ENCODE results near the gene NPAS3.

The NPAS3 gene

DNA sequence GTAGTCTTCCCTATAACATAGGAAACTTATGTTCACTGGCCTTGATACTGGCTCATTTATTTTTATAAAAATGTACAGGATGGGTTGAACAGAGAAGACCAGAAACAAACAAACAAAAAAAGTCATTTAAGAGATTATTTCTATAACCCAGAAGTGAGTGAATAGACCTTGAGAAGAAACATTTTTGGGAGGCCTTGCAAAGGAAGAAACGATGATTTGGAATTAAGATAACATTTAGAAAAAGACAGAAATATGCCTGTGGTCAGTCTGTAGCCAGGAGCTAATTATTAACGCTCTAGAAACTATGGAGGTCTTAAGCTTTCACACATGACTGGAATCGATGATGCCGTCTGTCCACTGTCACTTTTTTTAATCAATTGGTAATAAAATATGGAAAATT, 748.2 kb downstream of the NPAS3 start:
- in situ Hi-C loops (cut with HindIII; ENCODE audit: low sequenced_read_pairs) = no loop called here

DNA sequence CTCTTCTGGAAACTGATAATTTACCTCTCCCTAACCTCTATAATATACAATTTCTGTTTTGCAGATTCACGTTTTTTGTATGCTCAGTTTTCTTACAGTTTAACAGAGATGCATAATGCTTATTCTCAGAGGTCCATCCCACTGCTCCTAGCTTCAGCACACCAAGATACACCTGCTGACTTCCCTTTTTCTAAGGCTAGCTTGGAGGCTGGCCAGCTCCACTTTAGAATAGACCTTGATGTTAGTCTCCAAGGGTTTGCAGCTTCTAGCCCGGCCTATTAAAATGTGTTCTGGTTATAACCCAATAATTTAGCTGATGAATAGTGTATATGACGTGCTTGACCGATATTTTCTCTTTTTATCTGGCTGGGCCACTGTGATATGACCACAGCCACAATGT, 751.0 kb downstream of the NPAS3 start:
- in situ Hi-C loops (cut with HindIII; ENCODE audit: low sequenced_read_pairs) = no loop called here

DNA sequence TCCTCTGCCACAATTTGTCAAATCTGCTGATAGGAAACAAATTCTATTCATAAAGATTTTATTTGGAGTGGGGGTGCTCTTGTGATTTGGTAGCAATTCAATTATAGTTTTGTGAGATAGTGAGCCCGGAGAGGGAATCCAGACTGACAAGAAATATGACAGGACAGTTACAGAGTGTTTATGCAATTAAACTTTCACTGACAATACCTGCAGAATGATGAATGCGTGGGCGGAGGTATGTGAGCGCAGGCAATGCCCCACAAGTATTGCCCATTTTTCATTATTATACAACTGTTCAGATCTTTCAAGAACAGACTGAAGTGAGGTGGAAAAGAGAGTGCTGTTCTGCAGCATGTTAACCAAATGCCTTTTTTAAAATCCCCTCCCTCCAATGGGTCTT, 753.2 kb downstream of the NPAS3 start:
- in situ Hi-C loops (cut with HindIII; ENCODE audit: low sequenced_read_pairs) = no loop called here

DNA sequence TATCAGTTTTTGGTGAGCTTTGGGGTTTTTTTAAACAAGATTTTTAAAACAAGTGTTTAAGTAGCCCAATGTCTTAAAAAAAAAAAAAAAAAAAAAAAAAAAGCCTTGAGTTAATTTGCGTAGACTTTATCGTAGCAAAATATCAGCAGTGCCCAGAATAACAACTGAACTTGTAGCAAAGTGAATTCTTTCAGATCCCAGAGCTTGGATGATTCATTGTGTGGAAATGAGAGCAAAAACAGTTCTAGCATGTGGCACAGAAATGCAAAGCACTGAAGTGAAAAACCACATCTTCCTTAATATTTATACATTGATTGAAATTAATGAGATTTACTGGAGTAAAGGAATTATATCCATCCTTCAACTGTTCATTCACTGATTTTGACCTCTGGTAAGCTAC, 754.1 kb downstream of the NPAS3 start:
- in situ Hi-C loops (cut with HindIII; ENCODE audit: low sequenced_read_pairs) = no loop called here

DNA sequence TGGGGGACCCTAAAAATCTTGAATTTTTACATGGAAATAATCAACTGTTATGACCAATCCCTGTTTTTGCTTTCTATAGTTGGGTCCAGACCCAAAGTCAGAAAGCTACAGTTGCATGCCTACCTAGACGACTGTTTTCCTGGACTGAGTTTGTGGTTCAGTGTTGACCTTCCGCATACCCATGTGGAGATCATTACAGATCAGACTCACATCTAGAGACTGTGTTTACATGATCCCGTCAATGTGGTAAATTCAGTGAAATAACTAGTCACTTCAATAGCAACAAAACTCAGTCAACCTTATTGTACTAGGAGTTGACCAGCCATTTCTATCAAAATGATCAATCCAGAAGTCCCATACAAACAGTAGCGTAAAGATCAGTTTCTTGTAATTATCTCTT, 754.6 kb downstream of the NPAS3 start:
- in situ Hi-C loops (cut with HindIII; ENCODE audit: low sequenced_read_pairs) = no loop called here

DNA sequence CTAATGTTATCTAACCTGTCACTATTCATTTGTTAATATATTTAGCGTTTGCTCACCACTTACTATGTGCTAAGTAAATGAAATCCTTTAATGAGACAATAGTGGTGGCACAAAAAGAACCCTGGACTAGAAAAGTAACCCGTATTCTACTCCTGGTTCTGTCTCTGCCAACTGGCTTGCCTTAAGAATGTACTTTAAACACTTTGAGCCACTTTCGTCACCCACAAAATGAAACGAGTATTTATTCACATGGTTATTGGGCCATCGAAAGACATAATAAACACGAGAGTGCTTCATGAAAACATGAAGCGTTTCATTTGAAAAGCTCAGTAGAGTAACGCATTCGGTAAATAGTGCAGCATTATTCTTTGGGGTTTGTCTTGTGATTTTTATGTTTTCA, 757.5 kb downstream of the NPAS3 start:
- in situ Hi-C loops (cut with HindIII; ENCODE audit: low sequenced_read_pairs) = no loop called here

DNA sequence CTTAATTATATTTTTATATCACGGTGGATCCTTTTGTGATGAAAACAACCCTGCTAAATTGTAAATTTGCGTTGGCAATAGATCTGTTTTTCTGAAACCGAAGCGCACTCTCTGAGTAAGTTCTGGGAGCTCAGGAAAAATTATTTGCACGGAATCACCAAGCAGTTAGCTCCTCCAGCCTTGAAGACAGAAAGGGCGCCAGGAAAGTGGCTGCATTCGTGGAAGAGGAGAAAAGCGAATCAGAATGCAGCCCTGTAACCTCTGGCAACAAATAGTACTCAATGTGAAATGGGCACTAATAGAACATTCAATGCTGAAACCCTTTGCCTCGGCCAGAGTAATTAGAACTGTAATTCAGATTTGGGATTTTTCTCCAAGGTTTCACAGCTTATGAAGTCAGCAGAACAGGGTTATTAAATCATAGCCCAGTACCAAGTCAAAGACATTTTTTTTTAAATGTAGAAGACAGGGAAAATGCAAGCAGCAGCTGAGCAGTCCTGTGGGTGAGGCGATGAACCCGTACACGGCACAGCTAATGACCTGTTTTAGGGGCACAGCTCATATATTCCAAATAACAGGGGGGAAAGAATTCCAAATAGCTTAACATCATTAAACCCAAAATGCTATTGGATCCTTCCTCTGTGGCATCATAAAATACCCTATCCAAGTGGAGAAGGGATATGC, 760.8 kb downstream of the NPAS3 start:
- in situ Hi-C loops (cut with HindIII; ENCODE audit: low sequenced_read_pairs) = no loop called here

DNA sequence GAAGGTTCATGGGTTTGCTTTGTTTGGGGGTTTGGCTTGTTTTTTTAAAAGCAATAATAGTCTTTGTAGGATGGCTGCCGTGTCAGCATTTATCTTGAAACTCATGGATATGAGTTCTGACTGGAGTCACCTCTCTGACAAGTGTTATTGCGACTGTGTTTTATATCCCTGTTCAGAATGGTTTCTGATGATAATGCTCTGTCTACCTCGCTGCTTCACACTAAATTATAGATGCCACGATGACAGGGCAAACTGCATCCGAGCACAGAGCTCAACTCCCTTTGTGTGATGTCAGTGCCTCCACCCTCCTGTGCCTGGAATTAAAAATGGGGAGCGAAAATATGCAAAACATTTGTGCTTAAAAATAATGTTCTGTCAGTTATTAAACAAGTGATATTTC, 761.4 kb downstream of the NPAS3 start:
- in situ Hi-C loops (cut with HindIII; ENCODE audit: low sequenced_read_pairs) = no loop called here

DNA sequence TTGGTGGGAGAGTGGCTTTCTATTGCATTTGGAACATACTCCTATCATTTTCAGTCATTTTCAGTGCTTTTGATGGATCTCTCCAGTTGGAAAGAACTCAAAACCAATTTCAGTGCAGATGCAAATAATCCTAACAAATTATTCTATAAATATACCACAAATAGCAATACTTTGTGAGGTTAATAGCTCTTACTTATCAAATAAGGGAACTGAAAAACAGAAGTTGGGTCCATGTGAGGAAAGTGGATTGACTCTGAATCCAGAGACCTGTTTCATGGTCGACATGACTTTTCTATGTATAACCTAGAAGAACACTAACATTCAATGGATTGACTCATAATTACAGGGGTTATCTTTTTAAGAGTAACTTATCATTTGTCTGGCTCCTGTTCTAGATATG, 763.6 kb downstream of the NPAS3 start:
- in situ Hi-C loops (cut with HindIII; ENCODE audit: low sequenced_read_pairs) = no loop called here

DNA sequence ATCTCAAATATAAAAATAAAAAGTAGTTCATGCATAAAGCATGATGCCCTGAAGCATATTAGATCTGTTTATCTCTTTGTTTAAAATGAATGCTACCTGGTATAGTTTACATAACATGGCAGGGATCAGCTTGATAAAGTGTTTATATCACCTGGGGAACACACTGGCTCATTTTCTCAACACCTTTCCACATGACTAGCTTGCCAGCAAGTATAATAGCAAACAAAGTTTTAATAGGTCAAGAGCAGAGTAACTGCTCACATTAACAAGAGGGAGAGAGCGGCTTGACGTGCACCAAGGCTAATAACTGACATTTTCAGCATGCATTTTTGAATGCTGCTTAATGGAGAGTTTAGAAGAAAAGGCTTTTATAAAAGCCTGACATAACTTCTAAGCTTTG, 765.8 kb downstream of the NPAS3 start:
- in situ Hi-C loops (cut with HindIII; ENCODE audit: low sequenced_read_pairs) = no loop called here

DNA sequence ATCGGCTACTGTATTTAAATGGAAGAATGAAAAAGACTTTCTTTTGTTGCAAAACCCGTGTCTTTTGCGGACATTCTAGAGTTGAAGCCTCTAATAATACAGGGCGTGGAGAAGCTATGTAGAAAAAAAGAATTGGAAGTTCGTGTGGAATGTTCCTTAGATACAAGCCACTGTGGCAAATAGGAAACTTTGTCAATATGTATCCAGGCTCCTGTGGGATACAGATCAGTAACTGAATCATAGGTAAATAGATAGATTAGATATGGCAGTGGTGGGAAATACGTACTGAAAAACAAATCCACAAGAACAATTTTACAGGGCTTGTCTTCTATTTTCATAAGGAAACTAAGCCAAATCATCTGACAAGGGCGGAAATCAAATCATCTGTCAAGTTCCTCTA, 766.8 kb downstream of the NPAS3 start:
- in situ Hi-C loops (cut with HindIII; ENCODE audit: low sequenced_read_pairs) = no loop called here

DNA sequence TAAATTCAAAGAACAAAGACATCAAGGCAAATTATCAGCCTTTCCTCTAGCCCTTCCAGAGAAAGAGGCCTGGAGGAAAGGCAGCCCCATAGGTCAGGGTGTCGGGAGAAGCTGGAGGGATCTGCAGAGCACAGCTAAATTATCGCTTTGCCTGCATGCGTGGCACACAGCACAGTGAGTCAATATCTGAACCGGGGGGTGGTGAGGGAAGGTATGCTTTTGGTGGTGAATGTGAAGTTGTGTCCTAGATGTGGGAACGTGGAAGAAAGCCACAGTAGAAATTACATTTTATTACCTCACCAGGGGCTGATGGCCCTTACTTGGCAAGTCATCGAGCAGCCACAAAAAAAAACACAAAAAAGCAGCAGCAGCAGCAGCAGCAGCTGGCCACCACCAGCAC, 769.0 kb downstream of the NPAS3 start:
- in situ Hi-C loops (cut with HindIII; ENCODE audit: low sequenced_read_pairs) = no loop called here

DNA sequence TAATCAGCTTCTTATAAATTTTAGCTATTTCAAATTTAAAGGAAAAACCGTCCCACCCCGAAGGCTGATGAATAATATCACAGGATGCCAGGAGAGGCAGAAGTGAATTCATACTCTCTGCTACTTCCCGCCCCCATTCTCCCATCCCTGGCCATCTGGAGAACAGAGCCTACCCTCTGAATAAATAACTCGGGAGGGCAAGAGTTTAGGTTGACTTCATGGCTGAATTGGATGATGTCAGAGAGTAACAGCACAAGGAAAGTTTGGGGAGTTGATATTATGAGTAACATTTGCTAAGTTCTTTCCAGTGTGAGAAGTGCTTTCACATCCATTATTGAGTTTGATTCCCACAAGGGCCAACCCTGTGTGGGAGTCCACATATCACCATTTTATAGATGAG, 770.6 kb downstream of the NPAS3 start:
- in situ Hi-C loops (cut with HindIII; ENCODE audit: low sequenced_read_pairs) = no loop called here

DNA sequence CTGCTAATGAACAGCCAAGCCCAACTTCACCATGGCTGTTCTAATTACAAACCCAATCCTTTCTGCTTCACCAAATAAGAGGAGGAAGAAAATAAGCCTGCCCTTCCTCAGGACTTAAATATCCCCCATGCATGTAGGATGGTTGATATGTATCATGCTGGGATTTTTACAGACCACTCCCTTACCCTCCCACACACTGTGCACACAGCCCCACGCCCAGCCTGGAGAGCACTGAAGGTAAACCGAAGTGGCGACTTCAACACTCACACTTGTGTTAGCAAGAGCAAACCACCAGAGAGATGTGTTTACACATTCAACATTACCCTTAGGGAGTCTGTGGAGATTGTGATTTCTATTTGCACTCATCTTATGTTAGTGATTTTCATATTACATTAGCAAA, 771.0 kb downstream of the NPAS3 start:
- in situ Hi-C loops (cut with HindIII; ENCODE audit: low sequenced_read_pairs) = no loop called here

DNA sequence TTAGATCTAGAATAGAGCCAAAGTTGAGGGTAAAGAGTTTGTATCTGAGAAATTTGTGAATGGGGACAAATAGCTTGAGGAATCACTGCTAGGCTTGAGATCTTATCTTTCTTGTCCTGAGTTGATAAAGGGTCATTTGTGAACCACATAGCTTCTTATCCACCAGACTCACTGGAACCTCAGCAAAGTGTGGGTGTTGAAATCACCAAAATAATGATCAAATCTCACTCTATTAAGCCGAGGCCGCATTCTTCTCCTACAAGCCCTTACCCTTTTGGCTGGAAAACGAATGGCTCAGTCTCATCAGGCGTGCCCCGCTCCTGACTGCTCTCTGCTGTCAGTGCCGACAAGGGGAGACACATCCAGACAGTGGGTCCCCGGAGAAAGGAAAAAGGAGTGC, 771.6 kb downstream of the NPAS3 start:
- in situ Hi-C loops (cut with HindIII; ENCODE audit: low sequenced_read_pairs) = no loop called here

DNA sequence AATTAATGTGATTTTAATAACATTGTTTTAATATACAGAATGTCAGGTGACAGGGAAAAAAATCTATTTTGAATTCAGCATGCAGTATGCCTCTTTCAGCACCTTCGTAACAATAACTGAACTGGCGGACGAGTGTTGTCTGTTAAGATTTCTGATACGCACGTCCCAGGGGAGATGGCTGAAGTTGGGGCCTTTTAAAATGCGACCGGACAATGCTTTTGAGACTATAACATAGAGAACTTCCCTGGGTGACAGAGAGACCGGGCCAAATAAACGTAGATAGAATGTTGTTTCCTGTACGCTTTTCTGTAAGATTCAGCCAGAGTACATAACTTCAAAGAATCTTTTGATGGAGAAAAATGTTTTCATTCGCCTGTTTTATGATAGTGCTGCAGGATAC, 772.5 kb downstream of the NPAS3 start:
- in situ Hi-C loops (cut with HindIII; ENCODE audit: low sequenced_read_pairs) = no loop called here

DNA sequence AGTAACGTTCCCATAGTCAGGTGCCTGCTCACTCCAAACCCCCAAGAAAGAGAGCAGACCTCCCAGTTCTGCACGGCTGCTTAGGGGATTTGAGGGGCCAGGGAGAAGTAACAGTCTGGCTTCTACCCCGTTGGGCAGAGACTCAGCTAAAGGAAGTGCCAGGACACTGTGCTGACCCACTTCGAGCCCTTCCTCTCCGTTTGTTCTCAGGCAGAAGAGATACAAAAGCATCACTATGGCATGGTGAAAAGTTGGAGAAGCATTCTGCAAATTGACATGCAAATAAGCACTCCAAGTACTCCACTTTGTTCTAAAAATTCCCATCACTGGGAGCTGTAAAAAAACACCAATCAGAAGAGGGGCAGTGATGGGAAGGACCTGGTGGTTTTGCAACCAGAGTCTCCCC, 773.1 kb downstream of the NPAS3 start:
- in situ Hi-C loops (cut with HindIII; ENCODE audit: low sequenced_read_pairs) = no loop called here

DNA sequence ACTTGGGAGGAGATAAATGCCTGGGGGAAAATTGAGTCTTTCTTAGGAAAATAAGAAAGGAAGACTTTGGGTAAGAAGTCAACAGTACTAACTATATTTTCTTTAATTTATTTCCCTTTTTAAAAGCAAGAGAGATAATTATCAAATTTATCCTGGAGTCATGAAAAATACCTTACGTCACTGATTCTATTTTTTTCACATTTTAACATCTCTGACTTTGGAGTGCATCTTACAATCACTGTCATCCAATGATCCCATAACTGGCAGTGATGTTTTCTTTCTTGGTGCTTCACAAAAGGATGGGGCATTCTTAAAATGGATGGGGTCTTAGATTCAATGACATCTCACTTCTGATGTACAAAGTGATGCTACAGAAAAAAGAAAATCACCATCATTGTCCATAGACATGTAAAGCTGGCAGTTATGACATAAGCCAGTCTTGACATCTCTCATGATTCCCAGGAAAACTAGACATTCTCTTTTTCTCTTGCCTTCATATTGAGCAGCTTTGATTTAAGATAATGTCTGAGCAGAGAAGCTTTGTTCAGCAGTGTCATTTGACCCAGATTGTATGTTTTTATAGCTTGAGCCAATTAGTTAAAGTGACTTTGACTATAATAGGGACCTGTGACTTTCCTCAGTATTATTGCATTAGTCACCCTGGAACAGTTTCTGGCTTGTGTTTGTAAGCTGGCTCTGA, 776.0 kb downstream of the NPAS3 start:
- in situ Hi-C loops (cut with HindIII; ENCODE audit: low sequenced_read_pairs) = no loop called here

DNA sequence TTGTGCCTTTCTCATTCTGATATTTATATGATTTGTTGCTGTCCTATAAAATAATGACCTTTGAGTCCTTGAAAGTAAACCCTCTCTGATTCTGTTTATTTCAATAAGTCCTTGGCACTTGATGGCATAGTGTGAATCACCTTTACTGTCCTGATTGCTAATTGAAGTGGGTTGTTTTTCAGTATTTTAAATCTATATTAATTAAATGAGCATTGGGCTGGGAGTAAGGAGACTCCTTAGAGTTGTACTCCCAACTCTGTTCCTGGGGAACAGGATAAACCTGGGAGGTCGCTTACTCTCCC, 776.5 kb downstream of the NPAS3 start:
- in situ Hi-C loops (cut with HindIII; ENCODE audit: low sequenced_read_pairs) = no loop called here

DNA sequence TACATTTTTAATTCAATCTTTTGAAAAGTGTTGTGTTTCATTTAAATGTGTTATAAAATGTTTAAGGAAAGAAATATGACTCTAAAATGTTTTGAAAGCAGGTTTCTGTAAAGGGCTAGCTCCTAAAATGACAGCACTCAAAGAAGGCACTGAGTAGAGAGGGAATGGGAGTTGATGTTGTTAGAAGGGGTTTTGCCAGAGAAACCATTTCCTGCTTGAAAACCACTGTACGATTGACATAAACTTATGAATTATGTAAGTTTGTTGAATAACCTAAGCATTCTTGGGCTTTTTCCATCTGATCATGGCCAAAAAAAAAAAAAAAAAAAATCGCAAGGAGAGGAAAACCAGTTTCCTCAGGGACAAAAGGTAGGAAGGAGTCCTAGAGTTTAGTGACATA, 778.2 kb downstream of the NPAS3 start:
- in situ Hi-C loops (cut with HindIII; ENCODE audit: low sequenced_read_pairs) = no loop called here

DNA sequence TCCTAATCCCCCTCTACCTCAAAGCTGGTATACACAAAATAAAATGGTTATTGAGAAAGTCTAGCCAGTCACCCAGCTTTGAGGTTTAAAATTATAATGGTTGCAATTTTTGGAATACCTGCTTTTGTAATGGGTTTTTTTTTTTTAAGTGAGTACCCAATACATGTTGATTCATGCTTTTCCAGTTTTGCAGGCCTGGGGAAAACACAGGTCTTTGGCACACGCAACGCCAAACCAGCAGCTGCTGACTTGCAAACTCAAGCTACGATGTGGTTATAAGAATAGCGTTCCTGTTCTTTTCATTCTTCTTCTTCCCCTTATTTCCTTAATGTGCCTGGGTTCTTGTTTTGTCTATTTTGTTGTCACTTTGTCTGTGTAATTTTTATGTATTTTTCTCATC, 779.2 kb downstream of the NPAS3 start:
- in situ Hi-C loops (cut with HindIII; ENCODE audit: low sequenced_read_pairs) = no loop called here

DNA sequence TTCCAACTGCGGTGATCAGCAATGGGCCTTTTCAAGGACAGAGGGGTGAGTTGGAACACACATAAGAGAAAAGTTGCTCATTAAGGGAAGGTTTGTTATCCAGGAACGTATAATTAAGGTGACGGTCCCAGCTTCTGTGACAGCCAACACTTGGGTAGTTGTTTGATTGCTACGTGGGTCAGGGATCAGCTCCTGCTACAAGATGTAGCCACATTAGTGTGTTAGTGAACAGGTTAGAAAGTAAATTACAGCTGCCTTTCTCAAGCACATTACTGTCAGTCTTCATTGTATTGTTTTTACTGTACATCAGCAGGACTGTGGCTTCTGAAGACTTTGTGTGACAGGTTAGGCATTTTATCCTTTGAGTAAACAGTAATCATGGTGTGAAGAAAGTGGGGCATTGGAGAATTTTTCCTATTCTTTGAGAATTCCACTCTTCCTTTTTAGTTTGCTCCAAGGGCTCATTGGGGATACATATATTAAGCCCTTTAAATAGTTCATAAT, 781.7 kb downstream of the NPAS3 start:
- in situ Hi-C loops (cut with HindIII; ENCODE audit: low sequenced_read_pairs) = no loop called here

DNA sequence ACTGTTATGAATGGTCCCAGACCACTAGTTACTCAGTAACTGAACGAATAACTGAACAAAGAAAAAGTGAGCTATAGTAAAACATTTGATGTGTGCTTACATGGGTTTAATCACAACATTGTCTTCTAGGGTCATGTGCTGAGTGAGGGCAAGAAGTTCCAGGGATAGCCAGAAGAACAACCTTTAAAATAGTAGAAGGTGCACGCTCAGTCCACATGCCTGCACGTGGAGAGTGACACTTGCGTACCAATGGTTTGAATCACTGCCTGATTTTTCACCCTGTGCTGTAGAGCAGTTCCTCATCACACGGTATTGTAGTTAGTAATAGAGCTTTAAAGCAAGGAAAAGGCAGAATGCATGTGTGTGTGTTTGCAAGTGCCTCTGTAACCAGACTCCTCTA, 788.0 kb downstream of the NPAS3 start:
- in situ Hi-C loops (cut with HindIII; ENCODE audit: low sequenced_read_pairs) = no loop called here
